GM18951 (cell line): ENCODE results near the gene GDAP2.
"Not testable (repeated sequence)": the region's sequence is repeated elsewhere in the genome, so short reads cannot be mapped to it uniquely, and the experiment has no call there.

ENCODE experiments used
- POLR2A ChIP-seq: IDR thresholded peaks from 4 replicates; pipeline ENCODE4 v1.6.1; 2011; ENCODE audit warnings: mild to moderate bottlenecking; ENCODE audit not compliant: insufficient read length, insufficient read depth; ENCODE audit errors: extremely low read depth
- in situ Hi-C: fragments of 300-500 bp; cut with MboI; formaldehyde crosslinking; loops from one replicate; pipeline ENCODE4 v1.12.0; 2022; ENCODE audit warnings: low sequenced_read_pairs, mixed read lengths, inconsistent platforms; ENCODE audit not compliant: unreplicated experiment

GDAP2 gene

GRCh38 chr1:117886101-117886795, 43.2 kb downstream of the GDAP2 start:
- in situ Hi-C loops = no loop called here
- no peak for TF ChIP-seq POLR2A

- TF ChIP-seq POLR2A = no peak
- in situ Hi-C loops = no loop called here
These were observed 45.8 kb downstream of the GDAP2 start for GRCh38 chr1:117883616-117884015.

GRCh38 chr1:117879284-117879683, 50.1 kb downstream of the GDAP2 start:
- no peak for TF ChIP-seq POLR2A
- in situ Hi-C loops = no loop called here

GRCh38 chr1:117877823-117878222, 51.6 kb downstream of the GDAP2 start:
- in situ Hi-C loops = no loop called here
- no peak for TF ChIP-seq POLR2A

- TF ChIP-seq POLR2A = no peak
- in situ Hi-C loops = no loop called here
These were observed 58.4 kb downstream of the GDAP2 start for GRCh38 chr1:117871013-117871412.

- TF ChIP-seq POLR2A = no peak
- in situ Hi-C loops = no loop called here
These were observed 67.7 kb downstream of the GDAP2 start for GRCh38 chr1:117861694-117862093.

- TF ChIP-seq POLR2A = no peak
- in situ Hi-C loops = no loop called here
These were observed 68.4 kb downstream of the GDAP2 start for GRCh38 chr1:117860896-117861610.

GRCh38 chr1:117859901-117860300, 69.5 kb downstream of the GDAP2 start:
- no peak for TF ChIP-seq POLR2A
- in situ Hi-C loops = no loop called here

GRCh38 chr1:117857418-117857817, 72.0 kb downstream of the GDAP2 start:
- TF ChIP-seq POLR2A = no peak
- in situ Hi-C loops = no loop called here

- in situ Hi-C loops = no loop called here
- TF ChIP-seq POLR2A = no peak
These were observed 76.4 kb downstream of the GDAP2 start for GRCh38 chr1:117852853-117853553.

GRCh38 chr1:117851687-117852086, 77.7 kb downstream of the GDAP2 start:
- no peak for TF ChIP-seq POLR2A
- in situ Hi-C loops = no loop called here

- TF ChIP-seq POLR2A = no peak
- in situ Hi-C loops = no loop called here
These were observed 82.6 kb downstream of the GDAP2 start for GRCh38 chr1:117846674-117847425.

- in situ Hi-C loops = not testable (repeated sequence)
These were observed 84.9 kb downstream of the GDAP2 start for GRCh38 chr1:117844478-117844877.
